Measurements from ENCODE around the gene SLC35F1.
"Not testable (repeated sequence)": the region's sequence is repeated elsewhere in the genome, so short reads cannot be mapped to it uniquely, and the experiment has no call there.

SLC35F1 gene

GRCh38 chr6:117906958-117907600, at the start of gene SLC35F1:
Gene SLC35F1, plus strand, starts transcription at chr6:117907264.
- DNase-seq (ENCODE audit: low read depth) = no peak

GRCh38 chr6:117858601-117859000, 48.5 kb upstream of the SLC35F1 start:
- DNase-seq (ENCODE audit: low read depth) = not testable (repeated sequence)

GRCh38 chr6:117861545-117861944, 45.5 kb upstream of the SLC35F1 start:
- no peak for DNase-seq (ENCODE audit: low read depth)

GRCh38 chr6:117866561-117866960, 40.5 kb upstream of the SLC35F1 start:
- no peak for DNase-seq (ENCODE audit: low read depth)

GRCh38 chr6:117870486-117871242, 36.4 kb upstream of the SLC35F1 start:
- no peak for DNase-seq (ENCODE audit: low read depth)

GRCh38 chr6:117880824-117881223, 26.2 kb upstream of the SLC35F1 start:
- DNase-seq (ENCODE audit: low read depth) = no peak

GRCh38 chr6:117890172-117890571, 16.9 kb upstream of the SLC35F1 start:
- DNase-seq (ENCODE audit: low read depth) = no peak

- no peak for DNase-seq (ENCODE audit: low read depth)
Observed at GRCh38 chr6:117906507-117906957, 532 bp upstream of the SLC35F1 start.

GRCh38 chr6:117907601-117908245, 659 bp downstream of the SLC35F1 start:
- no peak for DNase-seq (ENCODE audit: low read depth)

- DNase-seq (ENCODE audit: low read depth) = no peak
Observed at GRCh38 chr6:117908246-117909068, 1.4 kb downstream of the SLC35F1 start.

- no peak for DNase-seq (ENCODE audit: low read depth)
Observed at GRCh38 chr6:117909638-117910037, 2.6 kb downstream of the SLC35F1 start.

GRCh38 chr6:117910549-117910948, 3.5 kb downstream of the SLC35F1 start:
- no peak for DNase-seq (ENCODE audit: low read depth)

- no peak for DNase-seq (ENCODE audit: low read depth)
Observed at GRCh38 chr6:117911150-117911549, 4.1 kb downstream of the SLC35F1 start.

- no peak for DNase-seq (ENCODE audit: low read depth)
Observed at GRCh38 chr6:117911660-117912059, 4.6 kb downstream of the SLC35F1 start.

GRCh38 chr6:117915846-117916245, 8.8 kb downstream of the SLC35F1 start:
- no peak for DNase-seq (ENCODE audit: low read depth)

GRCh38 chr6:117916483-117916882, 9.4 kb downstream of the SLC35F1 start:
- no peak for DNase-seq (ENCODE audit: low read depth)

GRCh38 chr6:117917176-117917575, 10.1 kb downstream of the SLC35F1 start:
- DNase-seq (ENCODE audit: low read depth) = no peak

GRCh38 chr6:117918454-117918853, 11.4 kb downstream of the SLC35F1 start:
- DNase-seq (ENCODE audit: low read depth) = no peak

- DNase-seq (ENCODE audit: low read depth) = no peak
Observed at GRCh38 chr6:117919275-117919674, 12.2 kb downstream of the SLC35F1 start.

GRCh38 chr6:117919775-117920729, 13.0 kb downstream of the SLC35F1 start:
- DNase-seq (ENCODE audit: low read depth) = no peak

GRCh38 chr6:117924690-117925089, 17.6 kb downstream of the SLC35F1 start:
- DNase-seq (ENCODE audit: low read depth) = no peak

All from stimulated activated CD8-positive, alpha-beta memory T cell treated with anti-CD3 and anti-CD28 coated beads, Interleukin-12 subunit alpha, Interleukin-12 subunit beta, amount 100 ng/mL, for 1 hour (primary cell).